GM08714 (cell line): ENCODE results near the gene PDLIM5.

Source experiments
- H3K4me3 ChIP-seq: fragments of 200-500 bp; sonication (Bioruptor generic); 2 replicates; pipeline ENCODE4 v1.5.1; 2014; ENCODE audit warnings: mild to moderate bottlenecking, low read length, inconsistent platforms
- ZNF274 ChIP-seq: IDR thresholded peaks from 2 replicates; pipeline ENCODE4 v1.6.1; 2012; ENCODE audit warnings: mild to moderate bottlenecking, low read depth, low read length

The PDLIM5 gene

DNA sequence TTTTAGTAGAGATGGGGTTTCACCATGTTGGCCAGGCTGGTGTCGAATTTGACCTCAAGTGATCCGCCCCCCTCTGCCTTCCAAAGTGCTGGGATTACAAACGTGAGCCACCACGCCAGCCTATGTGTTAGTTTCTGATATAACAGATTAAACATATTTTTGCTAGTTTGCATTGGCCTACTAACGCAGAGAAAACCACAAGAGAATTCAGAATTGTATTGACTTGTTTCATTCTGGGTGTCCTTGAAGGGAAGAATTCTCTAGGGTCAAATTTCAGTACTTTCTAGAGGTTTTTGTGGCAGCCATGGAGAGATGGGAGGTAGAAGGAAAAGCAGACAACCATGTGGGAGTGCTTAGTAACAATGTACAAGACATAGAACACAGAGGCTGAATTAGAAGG is 259.9 kb downstream of the PDLIM5 start:
- no peak for TF ChIP-seq ZNF274
- no peak overlapping the region for H3K4me3 ChIP-seq

DNA sequence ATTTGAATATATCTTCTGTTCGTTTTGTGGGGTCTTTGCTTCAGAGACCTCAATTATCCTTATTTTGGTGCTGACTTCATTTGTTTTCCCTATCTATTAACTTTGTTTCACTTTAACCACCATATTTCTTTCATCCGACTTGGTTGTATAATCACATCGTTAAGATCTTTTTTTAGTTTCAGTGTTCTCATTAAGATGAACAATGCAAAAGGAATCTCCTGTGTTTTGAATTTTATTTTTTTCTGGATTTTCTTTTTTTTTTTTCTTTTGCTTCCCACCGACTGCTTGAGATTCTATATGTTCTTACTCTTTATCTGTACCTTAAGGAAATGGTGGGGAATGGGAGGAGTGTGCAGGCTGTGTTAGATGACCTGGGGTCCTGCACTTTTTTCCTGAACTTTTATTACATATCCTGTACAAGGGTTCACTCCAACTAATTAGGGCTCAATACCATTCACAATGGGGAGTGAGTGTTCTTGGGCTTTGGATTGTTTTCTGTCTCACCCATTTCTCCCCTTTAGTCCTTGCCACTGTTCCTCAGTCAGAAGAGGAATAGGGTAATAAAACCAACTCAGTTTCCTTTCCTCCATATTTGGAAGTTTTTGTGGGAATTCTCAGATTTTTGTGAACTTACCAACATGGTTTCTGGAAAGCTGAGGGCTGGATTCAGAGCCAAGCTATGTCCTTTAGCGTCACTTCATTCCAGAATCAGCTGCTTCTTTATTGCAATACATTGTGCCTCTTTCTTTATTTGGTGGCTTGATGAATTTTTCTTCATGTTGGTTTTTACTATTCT is 262.8 kb downstream of the PDLIM5 start:
- no peak for TF ChIP-seq ZNF274

DNA sequence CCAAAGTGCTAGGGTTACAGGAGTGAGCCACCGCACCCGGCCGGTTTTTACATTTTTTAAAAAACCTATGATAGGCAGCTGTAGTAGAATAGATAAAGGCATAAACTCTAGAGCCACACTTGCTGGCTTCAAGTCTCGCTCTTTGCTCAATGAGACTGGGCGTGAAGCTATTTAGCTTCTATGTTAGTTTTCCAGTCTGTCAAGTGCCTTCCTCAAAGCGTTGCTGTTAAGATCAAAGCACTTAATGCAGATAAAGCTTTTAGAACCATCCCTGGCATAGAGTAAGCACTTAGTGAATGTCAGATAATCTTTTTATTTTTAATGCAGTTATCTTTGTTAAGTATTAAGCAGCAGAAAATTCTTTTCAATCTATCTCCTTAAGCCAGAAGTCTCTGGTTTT is 264.0 kb downstream of the PDLIM5 start:
- TF ChIP-seq ZNF274: no peak
- no peak overlapping the region for H3K4me3 ChIP-seq

More for the DNA sequence above, 262.8 kb downstream of the PDLIM5 start:
- no peak overlapping the region for H3K4me3 ChIP-seq
